Activated CD4-positive, alpha-beta T cell treated with anti-CD3 and anti-CD28 coated beads, Interleukin-2, amount 10 ng/mL, durations not matched to agents 7 days and 5 days (primary cell): ENCODE data around the gene HSD17B10. TPM values are rescaled to one million over a fixed set of nuclear protein-coding genes. Genes with fewer than 3 reads are reported as not detected.
A peak's percentile ranks its signal among the peaks of the same experiment; 100 is the strongest.

Experiments used
- CTCF ChIA-PET: fragments of 350-600 bp; sonication (Branson Sonifier 250); formaldehyde crosslinking; loops from one replicate; lab custom pipeline; 2021; ENCODE audit warnings: antibody characterized with exemption; lab: Charles Lee
- POLR2A ChIA-PET: fragments of 350-600 bp; sonication (Branson Sonifier 250); formaldehyde crosslinking; loops from one replicate; lab custom pipeline; 2021; ENCODE audit warnings: antibody characterized with exemption; lab: Charles Lee
- DNase-seq: peaks from one replicate; pipeline ENCODE4 v3.0.0-alpha.2; 2020
- H3K27ac Mint-ChIP-seq: one replicate; pipeline ENCODE4 v1.8.0; 2021; ENCODE audit warnings: mild to moderate bottlenecking, moderate library complexity, mixed read lengths
- H3K27me3 Mint-ChIP-seq: one replicate; pipeline ENCODE4 v1.8.0; 2021; ENCODE audit warnings: mixed read lengths
- H3K36me3 Mint-ChIP-seq: one replicate; pipeline ENCODE4 v1.8.0; 2021; ENCODE audit warnings: low read depth, mixed read lengths
- H3K4me1 Mint-ChIP-seq: one replicate; pipeline ENCODE4 v1.8.0; 2021; ENCODE audit warnings: mixed read lengths
- H3K4me3 Mint-ChIP-seq: one replicate; pipeline ENCODE4 v1.8.0; 2021; ENCODE audit warnings: mild to moderate bottlenecking, moderate library complexity, mixed read lengths
- H3K9me3 Mint-ChIP-seq: one replicate; pipeline ENCODE4 v1.8.0; 2021; ENCODE audit warnings: mixed read lengths
- total RNA-seq, 2 experiments: library from RNA; stranded (reverse); gene quantifications; one replicate each; pipeline ENCODE4 v1.2.3, GENCODE V29; 2021

Gene HSD17B10
- total RNA-seq, 2 experiments from 2014 or later = 99.6 to 105 TPM

DNA sequence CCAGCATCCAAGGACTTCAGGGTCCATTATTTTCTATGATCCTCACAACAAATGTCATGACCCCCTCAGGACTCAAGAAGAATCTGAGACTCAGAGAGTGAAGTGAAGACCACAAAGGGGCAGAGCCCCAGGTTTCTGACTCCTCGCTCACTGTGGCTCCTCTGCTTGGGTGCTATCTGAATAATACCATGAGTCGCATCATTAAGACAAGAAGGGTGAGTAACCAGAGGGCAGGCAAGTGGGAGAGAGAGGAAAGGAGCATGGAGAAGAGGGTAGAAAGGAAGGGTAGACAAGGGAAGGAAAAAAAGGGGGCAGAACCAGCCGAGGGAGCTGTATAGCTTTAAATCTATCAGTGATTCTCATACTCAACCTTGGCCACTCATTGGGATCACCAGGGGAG is 15.5 kb upstream of the HSD17B10 start:
- Mint-ChIP-seq H3K27ac (no peak overlapping the region), H3K9me3 (no peaks in the 10 kb centered on the region), H3K27me3 (no peaks in the 10 kb centered on the region), H3K4me1 (peaks cover 3% of the 10 kb centered on the region), H3K36me3 (no peaks in the 10 kb centered on the region), H3K4me3 (no peak overlapping the region)
- ChIA-PET CTCF (no interaction called here), POLR2A (no interaction called here)
- no peak for DNase-seq

DNA sequence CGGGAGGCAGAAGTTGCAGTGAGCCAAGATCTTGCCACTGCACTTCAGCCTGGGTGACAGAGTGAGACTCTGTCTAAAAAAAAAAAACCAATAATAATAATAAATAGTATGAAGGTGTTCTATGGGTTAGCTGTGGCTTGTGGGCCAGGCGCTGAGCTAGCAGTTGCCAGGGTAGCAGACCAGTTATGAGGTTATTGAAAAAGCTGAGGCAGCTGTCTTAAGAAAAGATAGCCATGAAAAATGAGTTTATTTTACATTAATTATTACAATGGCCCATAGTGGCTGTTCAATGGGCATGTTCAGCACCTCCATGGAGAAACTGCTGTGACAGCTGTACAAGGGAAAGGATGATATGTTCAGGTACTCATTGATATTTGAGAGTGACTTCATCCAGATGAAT is 13.3 kb upstream of the HSD17B10 start:
- H3K36me3 Mint-ChIP-seq = no peaks in the 10 kb centered on the region

DNA sequence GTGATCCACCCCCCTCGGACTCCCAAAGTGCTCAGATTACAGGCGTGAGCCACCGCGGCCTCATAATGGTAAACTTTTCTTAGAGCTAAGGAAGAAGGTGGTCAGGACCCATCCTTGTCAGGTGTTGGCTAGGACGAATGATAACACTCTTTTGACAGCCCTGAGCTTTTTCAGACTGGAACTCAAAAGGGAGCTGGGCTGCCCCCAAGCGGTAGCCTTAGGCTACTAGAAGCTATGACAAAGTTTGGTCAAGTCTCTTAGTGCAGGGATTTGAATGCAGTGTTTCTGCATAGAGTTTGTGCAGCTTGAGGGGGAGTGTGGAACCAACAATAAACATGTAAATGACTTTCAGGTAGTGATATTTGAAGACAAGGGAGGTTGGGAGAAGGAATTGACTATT is 11.8 kb upstream of the HSD17B10 start:
- Mint-ChIP-seq H3K27ac (no peak overlapping the region), H3K27me3 (no peaks in the 10 kb centered on the region), H3K4me3 (no peak overlapping the region), H3K9me3 (no peaks in the 10 kb centered on the region), H3K4me1 (peaks cover 11% of the 10 kb centered on the region), H3K36me3 (no peaks in the 10 kb centered on the region)
- POLR2A ChIA-PET = interaction anchor here (0.6 kb wide), 1 partner anchor 722 kb away, joined by 5 read pairs; no protein-coding TSS in a partner anchor
- peak; percentile 57 for DNase-seq
- CTCF ChIA-PET = interaction anchor here (0.7 to 3.3 kb wide), 8 partner anchors 10 to 137 kb away, joined by 3 to 13 read pairs (median 6); partner anchors contain the start of genes RIBC1 and SMC1A

More for the DNA sequence above, 13.3 kb upstream of the HSD17B10 start:
- no peaks in the 10 kb centered on the region for H3K27me3 Mint-ChIP-seq
- ChIA-PET CTCF (interaction anchor here (0.7 to 3.3 kb wide), 3 partner anchors 8 to 134 kb away, joined by 3 to 10 read pairs (median 7); no protein-coding TSS in a partner anchor), POLR2A (no interaction called here)
- no peak overlapping the region for H3K27ac Mint-ChIP-seq
- H3K4me3 Mint-ChIP-seq = no peak overlapping the region
- DNase-seq = no peak
- H3K4me1 Mint-ChIP-seq = no peaks in the 10 kb centered on the region
- no peaks in the 10 kb centered on the region for H3K9me3 Mint-ChIP-seq

DNA sequence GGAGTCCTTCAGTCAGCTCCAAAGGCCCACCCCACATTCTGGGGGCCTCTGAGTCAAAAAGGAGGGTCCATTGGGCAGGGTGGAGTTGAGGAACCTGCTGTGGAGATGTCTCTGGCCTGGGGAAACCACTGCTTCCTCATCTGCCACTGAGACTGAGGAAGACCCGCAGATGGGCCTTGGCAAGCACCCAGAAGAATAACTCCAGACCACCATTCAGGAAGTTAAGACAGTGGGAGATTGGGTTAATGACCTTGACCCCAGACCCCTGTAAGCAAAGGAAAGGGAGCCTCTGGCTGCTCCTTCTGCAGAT is 8.1 kb upstream of the HSD17B10 start:
- no peaks in the 10 kb centered on the region for H3K9me3 Mint-ChIP-seq
- CTCF ChIA-PET = interaction anchor here (2.4 kb wide), 1 partner anchor 18 kb away, joined by 6 read pairs; no protein-coding TSS in a partner anchor
- POLR2A ChIA-PET = no interaction called here
- peak overlapping the region; percentile 72 for H3K4me3 Mint-ChIP-seq
- H3K4me1 Mint-ChIP-seq = peaks cover 28% of the 10 kb centered on the region
- DNase-seq = no peak
- H3K36me3 Mint-ChIP-seq = no peaks in the 10 kb centered on the region
- H3K27ac Mint-ChIP-seq = no peak overlapping the region
- no peaks in the 10 kb centered on the region for H3K27me3 Mint-ChIP-seq

DNA sequence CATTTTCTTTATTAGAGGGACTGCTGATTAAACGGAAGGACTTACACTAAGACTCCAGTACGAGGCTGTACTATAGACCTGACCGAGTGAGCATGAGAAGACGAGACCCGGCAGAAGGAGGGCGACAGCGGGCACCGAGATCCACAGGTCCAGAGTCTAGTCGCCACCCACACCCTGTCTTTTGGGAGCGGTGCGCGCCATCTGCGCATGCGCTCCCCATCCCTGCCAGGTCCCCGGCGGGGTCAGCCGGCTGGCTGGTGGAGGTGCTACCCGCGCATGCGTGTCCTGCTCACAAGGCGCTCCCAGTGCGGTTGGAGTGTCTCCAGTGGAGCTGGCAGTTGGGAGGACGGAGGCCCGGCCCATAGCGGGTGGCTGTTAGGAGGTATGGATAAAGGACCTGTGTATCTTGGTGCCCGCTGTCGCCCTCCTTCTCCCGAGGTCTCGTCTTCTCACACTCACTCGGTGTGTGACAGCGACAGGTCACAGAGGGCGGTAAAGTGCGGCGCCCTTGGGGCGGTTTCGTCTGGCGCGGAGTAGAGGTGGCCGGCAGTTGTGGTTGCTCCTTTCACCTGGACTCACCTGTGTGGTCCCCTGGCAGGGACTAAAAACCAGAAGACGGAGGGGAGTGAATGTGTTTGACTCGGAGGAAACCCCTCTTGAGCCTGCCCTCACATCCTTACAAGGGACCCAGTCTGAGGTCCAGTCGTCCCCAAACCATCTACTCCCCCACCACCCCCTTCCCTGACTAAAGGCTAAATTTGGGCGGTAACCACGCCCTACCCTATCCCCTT is 7.6 kb upstream of the HSD17B10 start:
- Mint-ChIP-seq H3K27me3 (no peaks in the 10 kb centered on the region), H3K4me3 (peak overlapping the region; percentile 72), H3K9me3 (no peaks in the 10 kb centered on the region), H3K4me1 (peaks cover 28% of the 10 kb centered on the region), H3K36me3 (no peaks in the 10 kb centered on the region), H3K27ac (peak overlapping the region; percentile 72)
- peak; percentile 73 for DNase-seq
- ChIA-PET POLR2A (no interaction called here), CTCF (interaction anchor here (0.6 to 2.4 kb wide), 3 partner anchors 10 to 129 kb away, joined by 3 to 6 read pairs (median 4); no protein-coding TSS in a partner anchor)

DNA sequence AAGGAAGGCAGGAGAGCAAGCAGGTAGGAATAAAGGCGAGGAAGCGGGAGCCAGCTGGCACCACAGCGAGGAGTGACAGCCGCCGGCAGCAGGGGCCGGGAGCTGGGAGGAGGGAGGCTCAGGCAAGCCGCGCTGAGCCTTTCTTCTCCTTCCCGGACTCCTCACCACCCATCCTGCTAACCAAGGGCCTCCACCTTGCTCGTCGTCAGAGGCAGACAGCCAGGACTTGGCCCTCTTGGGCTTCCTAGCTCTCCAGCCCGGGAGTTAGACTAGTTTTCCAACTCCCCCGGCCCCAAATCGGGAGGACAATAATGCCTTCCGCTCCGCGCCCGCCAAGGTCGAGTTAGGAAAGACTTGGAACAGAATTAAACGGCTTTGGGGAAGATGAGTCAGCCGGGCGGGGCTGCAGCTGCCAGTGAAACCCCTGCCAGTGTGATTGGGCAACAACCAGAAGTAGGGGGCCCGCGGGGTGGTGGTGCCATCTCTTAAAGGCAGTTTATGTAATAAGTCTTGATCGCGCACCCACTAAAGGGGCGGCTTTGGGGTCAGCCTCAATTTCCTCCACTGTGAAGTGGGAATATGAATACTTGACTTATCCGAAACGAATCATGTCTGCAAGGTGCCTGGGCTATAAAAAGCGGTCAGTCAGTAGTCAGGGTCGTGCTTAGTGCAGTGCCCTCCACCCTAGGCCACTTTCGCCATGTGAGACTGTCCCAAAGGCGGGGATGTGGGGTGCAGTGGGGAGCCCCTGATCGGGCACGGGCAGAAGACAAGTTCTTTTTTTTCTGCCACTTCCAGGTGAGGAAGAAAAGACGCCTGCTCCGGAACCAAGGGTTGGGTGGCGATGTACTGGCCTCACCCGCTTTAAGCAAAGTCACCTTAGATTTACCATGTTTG is 6.7 kb upstream of the HSD17B10 start:
- H3K27me3 Mint-ChIP-seq = no peaks in the 10 kb centered on the region
- no peaks in the 10 kb centered on the region for H3K9me3 Mint-ChIP-seq
- ChIA-PET CTCF (interaction anchor here (0.6 to 2.4 kb wide), 4 partner anchors 11 to 128 kb away, joined by 3 to 6 read pairs (median 4); no protein-coding TSS in a partner anchor), POLR2A (no interaction called here)
- H3K27ac Mint-ChIP-seq = peak overlapping the region; percentile 85
- H3K4me3 Mint-ChIP-seq = peak overlapping the region; percentile 72
- peak; percentile 11 for DNase-seq
- H3K4me1 Mint-ChIP-seq = peaks cover 33% of the 10 kb centered on the region
- no peaks in the 10 kb centered on the region for H3K36me3 Mint-ChIP-seq

DNA sequence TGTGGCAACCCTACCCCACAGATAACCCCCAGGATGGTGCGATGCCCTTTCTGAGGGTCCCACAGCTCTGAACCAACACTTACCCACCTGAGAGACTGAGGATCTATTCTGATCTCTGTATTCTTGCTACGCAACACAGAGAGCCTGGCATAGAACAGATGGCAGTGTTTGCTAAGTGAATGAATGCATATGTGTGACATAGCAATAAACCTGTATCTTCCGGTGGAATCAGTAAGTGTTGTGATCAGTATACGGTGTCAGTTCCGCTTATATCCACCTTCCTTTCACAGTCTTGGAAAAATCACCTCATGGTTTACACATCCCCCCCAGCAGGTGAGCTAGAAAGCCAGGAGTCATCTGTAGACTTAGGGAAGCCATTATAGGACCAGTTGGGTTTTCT is 5.9 kb upstream of the HSD17B10 start:
- Mint-ChIP-seq H3K4me3 (peak overlapping the region; percentile 22), H3K4me1 (peaks cover 38% of the 10 kb centered on the region), H3K27ac (peak overlapping the region; percentile 85), H3K9me3 (no peaks in the 10 kb centered on the region), H3K27me3 (no peaks in the 10 kb centered on the region), H3K36me3 (no peaks in the 10 kb centered on the region)
- DNase-seq = no peak
- ChIA-PET POLR2A (no interaction called here), CTCF (interaction anchor here (1.5 to 2.4 kb wide), 3 partner anchors 15 to 127 kb away, joined by 4 to 6 read pairs (median 5); no protein-coding TSS in a partner anchor)

DNA sequence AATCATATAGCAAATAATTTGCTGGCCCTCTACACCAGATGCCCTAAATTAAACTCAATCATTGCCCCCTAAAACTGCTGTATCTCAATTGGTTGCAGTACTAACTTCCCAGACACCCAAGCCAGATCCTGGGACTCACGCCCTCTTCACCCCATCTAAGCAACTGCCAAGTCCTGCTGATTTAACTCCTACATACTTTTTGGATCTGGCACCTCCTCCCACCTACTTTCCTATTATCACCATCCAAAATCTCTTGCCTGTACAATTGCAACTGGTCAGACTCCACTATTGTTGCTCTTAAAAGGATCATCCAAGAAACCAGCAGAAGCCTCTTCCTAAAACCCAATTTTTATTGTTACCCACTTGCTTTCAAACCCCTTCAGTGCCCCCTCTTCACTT is 4.7 kb upstream of the HSD17B10 start:
- DNase-seq = no peak
- Mint-ChIP-seq H3K4me1 (peaks cover 48% of the 10 kb centered on the region), H3K36me3 (peaks cover 1% of the 10 kb centered on the region), H3K4me3 (no peak overlapping the region), H3K27me3 (no peaks in the 10 kb centered on the region), H3K27ac (no peak overlapping the region), H3K9me3 (no peaks in the 10 kb centered on the region)
- CTCF ChIA-PET = no interaction called here
- POLR2A ChIA-PET = no interaction called here

DNA sequence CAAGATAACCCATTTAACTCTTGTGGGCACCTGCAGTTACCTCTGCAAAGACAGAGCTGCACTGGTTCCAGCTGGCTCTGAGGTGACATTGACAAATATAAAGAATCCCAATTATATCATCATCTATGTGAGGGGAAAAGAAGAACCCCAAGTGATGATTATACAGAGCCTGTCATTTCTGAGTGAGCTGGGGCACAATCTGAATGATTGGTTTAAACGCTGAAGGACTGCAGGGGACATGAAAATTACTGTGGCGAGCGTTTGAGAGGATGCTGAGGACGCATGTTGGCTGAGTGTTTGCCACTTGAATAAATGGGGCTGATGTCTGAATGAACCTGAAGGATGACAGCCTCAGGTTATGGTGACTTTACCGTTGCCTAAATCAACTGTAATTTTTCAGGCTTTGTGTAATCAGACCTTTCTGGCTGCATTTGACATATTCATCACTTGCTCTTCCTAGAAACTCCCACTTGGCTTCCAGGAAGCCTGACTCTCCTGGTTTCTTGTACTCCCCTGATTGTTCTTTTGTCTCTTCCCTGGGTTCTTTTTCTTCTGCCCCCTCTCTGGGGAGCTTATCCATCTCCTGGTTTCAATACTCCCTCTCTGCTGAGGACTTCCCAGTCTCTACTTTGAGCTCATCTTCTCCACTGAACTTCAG is 4.1 kb upstream of the HSD17B10 start:
- CTCF ChIA-PET = no interaction called here
- Mint-ChIP-seq H3K36me3 (peaks cover 1% of the 10 kb centered on the region), H3K27ac (no peak overlapping the region), H3K4me3 (no peak overlapping the region), H3K27me3 (no peaks in the 10 kb centered on the region), H3K4me1 (peaks cover 48% of the 10 kb centered on the region), H3K9me3 (no peaks in the 10 kb centered on the region)
- DNase-seq = no peak
- POLR2A ChIA-PET = no interaction called here

DNA sequence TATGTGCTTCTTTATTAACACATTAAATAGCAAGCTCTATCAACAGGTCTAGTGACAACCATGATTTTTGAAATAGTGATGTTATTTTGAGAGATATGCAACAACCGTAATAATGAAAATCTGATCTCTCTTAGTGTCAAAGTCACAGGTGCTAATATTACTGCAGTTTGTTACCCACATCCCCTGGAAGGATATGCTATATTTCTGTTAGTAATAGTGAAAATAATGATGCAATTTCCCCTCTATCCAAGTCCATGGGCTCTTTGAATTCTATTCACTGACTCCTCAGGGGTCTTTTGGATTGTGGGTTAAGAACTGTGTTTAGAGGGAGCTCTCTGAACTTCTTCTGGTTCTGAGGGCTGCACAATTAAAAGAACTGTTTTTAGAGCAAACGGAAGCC is 3.0 kb upstream of the HSD17B10 start:
- Mint-ChIP-seq H3K9me3 (no peaks in the 10 kb centered on the region), H3K36me3 (peaks cover 1% of the 10 kb centered on the region), H3K27ac (no peak overlapping the region), H3K4me3 (no peak overlapping the region), H3K27me3 (no peaks in the 10 kb centered on the region), H3K4me1 (peaks cover 47% of the 10 kb centered on the region)
- POLR2A ChIA-PET = no interaction called here
- CTCF ChIA-PET = interaction anchor here (1.0 to 2.9 kb wide), 6 partner anchors 10 to 127 kb away, joined by 4 to 17 read pairs (median 8); partner anchors contain the start of genes RIBC1 and SMC1A
- no peak for DNase-seq

DNA sequence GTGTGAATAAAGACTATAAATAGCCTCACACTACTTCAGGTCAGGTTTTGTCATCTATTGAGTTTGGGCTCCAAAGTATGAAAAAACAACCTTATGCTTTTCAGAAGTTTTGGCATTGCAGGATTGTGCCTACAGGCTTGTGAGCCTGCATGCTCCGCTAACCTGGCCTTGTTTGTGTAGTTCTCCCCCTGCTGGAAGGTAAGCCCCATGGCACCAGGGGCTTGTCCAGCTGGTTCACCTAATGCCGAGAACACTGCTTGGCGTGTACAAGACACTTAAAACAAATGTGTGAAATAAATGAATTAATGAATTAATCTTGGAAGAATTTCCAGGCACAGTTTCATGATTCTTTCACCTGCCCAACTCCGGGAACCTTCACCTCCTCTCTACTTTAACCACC is 1.8 kb upstream of the HSD17B10 start:
- Mint-ChIP-seq H3K9me3 (no peaks in the 10 kb centered on the region), H3K36me3 (peaks cover 1% of the 10 kb centered on the region), H3K4me1 (peaks cover 38% of the 10 kb centered on the region), H3K27ac (no peak overlapping the region), H3K27me3 (no peaks in the 10 kb centered on the region), H3K4me3 (no peak overlapping the region)
- POLR2A ChIA-PET = no interaction called here
- CTCF ChIA-PET = interaction anchor here (0.6 to 2.9 kb wide), 10 partner anchors 11 to 126 kb away, joined by 3 to 17 read pairs (median 4); partner anchors contain the start of genes RIBC1 and SMC1A
- DNase-seq = peak; percentile 73

DNA sequence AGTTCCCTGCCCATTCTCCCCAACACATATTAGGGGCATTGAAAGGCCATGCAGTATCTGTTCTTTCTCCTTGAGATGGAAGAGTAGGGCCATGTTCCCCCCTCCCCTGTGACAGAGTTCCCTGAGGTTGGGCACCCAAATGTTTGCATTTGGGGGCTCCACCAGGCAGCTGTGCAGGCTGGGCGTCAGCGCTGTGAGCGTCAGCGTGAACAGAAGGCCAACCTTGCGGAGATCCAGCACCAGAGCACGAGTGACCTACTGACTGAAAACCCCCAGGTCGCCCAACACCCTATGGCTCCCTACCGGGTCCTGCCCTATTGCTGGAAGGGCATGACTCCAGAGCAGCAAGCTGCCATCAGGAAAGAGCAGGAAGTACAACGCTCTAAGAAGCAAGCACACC is 3.9 kb downstream of the HSD17B10 start:
- peaks cover 12% of the 10 kb centered on the region for H3K4me1 Mint-ChIP-seq
- no peaks in the 10 kb centered on the region for H3K9me3 Mint-ChIP-seq
- ChIA-PET POLR2A (no interaction called here), CTCF (interaction anchor here (1.1 kb wide), 1 partner anchor 8 kb away, joined by 4 read pairs; the partner anchor contains the start of genes RIBC1 and SMC1A)
- no peak overlapping the region for H3K4me3 Mint-ChIP-seq
- no peaks in the 10 kb centered on the region for H3K27me3 Mint-ChIP-seq
- no peak overlapping the region for H3K27ac Mint-ChIP-seq
- no peak for DNase-seq
- H3K36me3 Mint-ChIP-seq = peaks cover 9% of the 10 kb centered on the region
